A549 (cell line): Measurements from ENCODE around the gene GARNL3. TPM values are rescaled to one million over a fixed set of nuclear protein-coding genes. Genes with fewer than 3 reads are reported as not detected.

Source experiments
- ATAC-seq, 2 experiments: fragments of 200-7000 bp in 1 of 2; fragments of >200 bp in 1 of 2; cut with Nextera tagmentation in 1 of 2; cut with Tn5 transposase in 1 of 2; 3 replicates each; pipeline versions ENCODE4 v1.8.0 to v1.9.1; 2018 to 2020; ENCODE audit warnings: mild to moderate bottlenecking in 1 of 2, moderate library complexity in 1 of 2
- CTCF ChIA-PET: fragments of 300-600 bp; sonication (Branson Sonifier 250); formaldehyde crosslinking; extraction: SDS; loops from one replicate; lab custom pipeline; 2021; ENCODE audit warnings: antibody characterized with exemption, inconsistent platforms; lab: Yijun Ruan, JAX
- POLR2A ChIA-PET: fragments of 350-600 bp; formaldehyde crosslinking; extraction: SDS; loops from one replicate; lab custom pipeline; 2021; ENCODE audit warnings: antibody characterized with exemption, inconsistent platforms; lab: Yijun Ruan, JAX
- DNase-seq, 2 experiments: peaks; one replicate each; pipeline versions ENCODE4 v3.0.0 to v3.0.0-alpha.2; 2011 to 2016; ENCODE audit warnings: low read depth in 1 of 2, low spot score in 1 of 2
- FAIRE-seq: peaks from 2 replicates; lab custom pipeline; 2011; peaks lifted over from hg19 to GRCh38; lab: Jason Lieb, UNC
- H3K27ac ChIP-seq, 2 experiments: fragments of >200 bp; sonication (Bioruptor Twin); formaldehyde crosslinking; 3 replicates each; pipeline ENCODE4 v1.5.1; 2016 to 2017
- H3K4me1 ChIP-seq: fragments of >200 bp; sonication (Bioruptor Twin); formaldehyde crosslinking; 3 replicates; pipeline ENCODE4 v1.6.1; 2016
- H3K4me2 ChIP-seq: fragments of >200 bp; sonication (Bioruptor Twin); formaldehyde crosslinking; 3 replicates; pipeline ENCODE4 v1.6.1; 2016
- H3K4me3 ChIP-seq: fragments of >200 bp; sonication (Bioruptor Twin); formaldehyde crosslinking; 3 replicates; pipeline ENCODE4 v1.5.1; 2016
- H3K9me3 ChIP-seq: fragments of >200 bp; sonication (Bioruptor Twin); formaldehyde crosslinking; 3 replicates; pipeline ENCODE4 v1.6.1; 2016
- CEBPB ChIP-seq, 2 experiments: fragments of >200 bp in 1 of 2; sonication (Bioruptor Twin) in 1 of 2; formaldehyde crosslinking in 1 of 2; IDR thresholded peaks; 2 replicates each; pipeline ENCODE4 v1.6.1; 2012 to 2016
- E2F6 ChIP-seq: IDR thresholded peaks from 2 replicates; pipeline ENCODE4 v1.6.1; 2012; ENCODE audit warnings: low read depth, borderline replicate concordance
- EHF ChIP-seq: fragments of 250-450 bp; sonication (Bioruptor Pico); IDR thresholded peaks from 2 replicates; pipeline ENCODE4 v1.5.0; 2020; ENCODE audit warnings: mild to moderate bottlenecking
- HES2 ChIP-seq: fragments of >200 bp; sonication (Bioruptor Twin); formaldehyde crosslinking; IDR thresholded peaks from 2 replicates; pipeline ENCODE4 v1.6.1; 2016
- HEYL ChIP-seq: fragments of 250-450 bp; sonication (Bioruptor Pico); IDR thresholded peaks from 2 replicates; pipeline ENCODE4 v1.8.0; 2021; ENCODE audit warnings: mild to moderate bottlenecking, moderate library complexity
- HOXB13 ChIP-seq: fragments of 250-450 bp; sonication (Bioruptor Pico); IDR thresholded peaks from 2 replicates; pipeline ENCODE4 v1.5.0; 2020; ENCODE audit warnings: low read depth, mild to moderate bottlenecking, moderate library complexity
- JUN ChIP-seq, 2 experiments: fragments of >200 bp; sonication (Bioruptor Twin); formaldehyde crosslinking; IDR thresholded peaks; 2 replicates in 1 of 2; 3 replicates in 1 of 2; pipeline ENCODE4 v1.6.1; 2016 to 2017
- NFE2L2 ChIP-seq: fragments of 150-350 bp; conservative IDR thresholded peaks from 2 replicates; pipeline ENCODE4 v1.6.1; 2014; ENCODE audit warnings: low read length
- POLR2A ChIP-seq: IDR thresholded peaks from 2 replicates; pipeline ENCODE4 v1.6.1; 2012; ENCODE audit warnings: mild to moderate bottlenecking, low read length
- POLR2AphosphoS2 ChIP-seq: conservative IDR thresholded peaks from 2 replicates; pipeline ENCODE4 v1.6.1; 2012; ENCODE audit warnings: low read length, improper control_type of control experiment, inconsistent platforms
- RAD21 ChIP-seq, 2 experiments: fragments of >200 bp in 1 of 2; sonication (Bioruptor Twin) in 1 of 2; formaldehyde crosslinking in 1 of 2; IDR thresholded peaks in 1 of 2; conservative IDR thresholded peaks in 1 of 2; 2 replicates in 1 of 2; 3 replicates in 1 of 2; pipeline ENCODE4 v1.6.1; 2012 to 2018; ENCODE audit warnings: inconsistent platforms in 1 of 2
- RNF2 ChIP-seq: fragments of 200-600 bp; sonication (generic); IDR thresholded peaks from 2 replicates; pipeline ENCODE4 v1.6.1; 2016; ENCODE audit warnings: low read depth, mild to moderate bottlenecking, antibody characterized with exemption, moderate library complexity, borderline replicate concordance
- TP53 ChIP-seq: fragments of 250-450 bp; sonication (Bioruptor Pico); IDR thresholded peaks from 2 replicates; pipeline ENCODE4 v1.5.0; 2021; ENCODE audit warnings: mild to moderate bottlenecking, moderate library complexity
- ZC3H11A ChIP-seq: fragments of 450-650 bp; IDR thresholded peaks from 2 replicates; pipeline ENCODE4 v1.6.1; 2014; ENCODE audit warnings: antibody characterized with exemption, mild to moderate bottlenecking
- WGBS: methylation state at CpG from one replicate; pipeline ENCODE4 v1.1.6; 2017; ENCODE audit errors: missing lambda C conversion rate; 5-methylcytosine and 5-hydroxymethylcytosine counted together
- polyA minus RNA-seq: library from RNA; depleted of rRNA, polyadenylated mRNA; stranded (reverse); fragments of >200 nt; gene quantifications from 2 replicates; pipeline ENCODE4 v1.2.3, GENCODE V29; 2011; rRNA and poly(A)+ RNA removed
- polyA plus RNA-seq, 4 experiments: library from polyadenylated mRNA; depleted of rRNA in 3 of 4; stranded (reverse); fragments of >200 nt; fragmentation: RNase III in 1 of 4; extraction: RNeasy Plus Mini Kit Qiagen cat#74134 plus additional on column Dnase treatment in 1 of 4; gene quantifications; 2 replicates in 3 of 4; 3 replicates in 1 of 4; pipeline ENCODE4 v1.2.3, GENCODE V29; 2011 to 2017
- TF ChIP-seq, protein P1 (sequence below): fragments of 200-600 bp; sonication (generic); IDR thresholded peaks from 2 replicates; pipeline ENCODE4 v1.6.1; 2016; ENCODE audit warnings: antibody characterized with exemption, mild to moderate bottlenecking, moderate library complexity
- TF ChIP-seq, protein P2 (sequence below): fragments of 450-650 bp; IDR thresholded peaks from 2 replicates; pipeline ENCODE4 v1.6.1; 2014; ENCODE audit warnings: antibody characterized with exemption

Gene GARNL3
- polyA plus RNA-seq (2011; rRNA removed) (5.1 and 6.0 TPM in 2 replicates), polyA plus RNA-seq (2017; fragmentation: RNase III; extraction: RNeasy Plus Mini Kit Qiagen cat#74134 plus additional on column Dnase treatment) (2.9 to 3.4 TPM (median 3.0 TPM) in 3 replicates), polyA minus RNA-seq (9.4 and 9.9 TPM in 2 replicates)
- polyA plus RNA-seq (2012; cell fraction: cytosol; rRNA removed) = 2.8 and 2.9 TPM in 2 replicates
- 6.5 and 12.9 TPM in 2 replicates for polyA plus RNA-seq (2012; cell fraction: nucleus; rRNA removed)

DNA sequence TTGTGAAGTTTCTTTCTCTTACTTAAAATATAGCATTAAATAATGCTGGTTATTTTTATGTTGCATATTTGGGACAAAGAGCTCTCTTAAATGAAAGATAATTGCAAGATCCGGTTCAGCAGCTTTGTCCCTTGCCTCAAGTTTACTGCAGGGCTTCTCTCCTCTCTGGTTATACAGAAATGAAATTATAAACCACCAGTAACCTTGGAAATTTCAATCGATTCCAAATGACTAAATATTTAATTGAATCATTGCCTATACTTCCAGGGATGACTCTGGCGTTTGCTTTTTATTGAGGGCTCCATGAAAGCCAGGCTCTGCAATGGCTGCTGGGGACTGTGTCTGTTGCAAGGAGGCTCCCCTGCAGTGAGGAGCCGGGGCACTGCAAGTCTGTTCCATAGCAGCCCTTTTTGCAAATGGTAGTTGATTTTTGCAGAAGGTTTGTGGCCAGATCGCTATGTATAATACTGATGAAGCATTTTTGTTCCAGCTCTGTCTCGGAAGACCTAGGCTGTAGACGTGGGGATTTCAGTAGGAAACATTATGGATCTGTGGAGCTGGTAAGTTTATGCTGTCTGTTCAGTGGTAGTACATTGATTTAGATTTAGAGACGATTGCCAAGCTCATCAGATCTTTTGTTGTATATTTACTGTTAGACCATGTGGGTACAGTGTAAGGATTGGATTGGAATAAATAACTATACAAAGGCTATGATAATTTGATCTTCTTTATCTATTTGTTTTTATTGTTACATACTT is at the start of gene GARNL3:
Gene GARNL3, plus strand, starts transcription at position 313 of the 758 bp plus-strand sequence. Its CDS starts 104 bp downstream, at position 417.
- H3K4me1 ChIP-seq = no peaks in the 10 kb centered on the region
- H3K4me3 ChIP-seq = no peak within 1 kb of the TSS
- ATAC-seq (no peak), FAIRE-seq (no peak), DNase-seq (no peak)
- no peak within 1 kb of the TSS for H3K27ac ChIP-seq
- H3K4me2 ChIP-seq = no peak within 1 kb of the TSS
- WGBS = 77% methylated on average over 8 of the region's 8 CpGs
- no peaks in the 10 kb centered on the region for H3K9me3 ChIP-seq
- ChIA-PET CTCF (interaction anchor here (1.0 to 3.2 kb wide), 2 partner anchors 8 to 15 kb away, joined by 3 to 14 read pairs; no protein-coding TSS in a partner anchor), POLR2A (no interaction called here)
- TF ChIP-seq E2F6 = no peak
- TF ChIP-seq RAD21 (conservative IDR thresholded peaks at IDR 0.05 in 1 of 2, IDR thresholded peaks at IDR 0.05 in 1 of 2) = no peak
- TF ChIP-seq HOXB13 = no peak
- TF ChIP-seq, protein P1, sequence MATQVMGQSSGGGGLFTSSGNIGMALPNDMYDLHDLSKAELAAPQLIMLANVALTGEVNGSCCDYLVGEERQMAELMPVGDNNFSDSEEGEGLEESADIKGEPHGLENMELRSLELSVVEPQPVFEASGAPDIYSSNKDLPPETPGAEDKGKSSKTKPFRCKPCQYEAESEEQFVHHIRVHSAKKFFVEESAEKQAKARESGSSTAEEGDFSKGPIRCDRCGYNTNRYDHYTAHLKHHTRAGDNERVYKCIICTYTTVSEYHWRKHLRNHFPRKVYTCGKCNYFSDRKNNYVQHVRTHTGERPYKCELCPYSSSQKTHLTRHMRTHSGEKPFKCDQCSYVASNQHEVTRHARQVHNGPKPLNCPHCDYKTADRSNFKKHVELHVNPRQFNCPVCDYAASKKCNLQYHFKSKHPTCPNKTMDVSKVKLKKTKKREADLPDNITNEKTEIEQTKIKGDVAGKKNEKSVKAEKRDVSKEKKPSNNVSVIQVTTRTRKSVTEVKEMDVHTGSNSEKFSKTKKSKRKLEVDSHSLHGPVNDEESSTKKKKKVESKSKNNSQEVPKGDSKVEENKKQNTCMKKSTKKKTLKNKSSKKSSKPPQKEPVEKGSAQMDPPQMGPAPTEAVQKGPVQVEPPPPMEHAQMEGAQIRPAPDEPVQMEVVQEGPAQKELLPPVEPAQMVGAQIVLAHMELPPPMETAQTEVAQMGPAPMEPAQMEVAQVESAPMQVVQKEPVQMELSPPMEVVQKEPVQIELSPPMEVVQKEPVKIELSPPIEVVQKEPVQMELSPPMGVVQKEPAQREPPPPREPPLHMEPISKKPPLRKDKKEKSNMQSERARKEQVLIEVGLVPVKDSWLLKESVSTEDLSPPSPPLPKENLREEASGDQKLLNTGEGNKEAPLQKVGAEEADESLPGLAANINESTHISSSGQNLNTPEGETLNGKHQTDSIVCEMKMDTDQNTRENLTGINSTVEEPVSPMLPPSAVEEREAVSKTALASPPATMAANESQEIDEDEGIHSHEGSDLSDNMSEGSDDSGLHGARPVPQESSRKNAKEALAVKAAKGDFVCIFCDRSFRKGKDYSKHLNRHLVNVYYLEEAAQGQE = no peak
- TF ChIP-seq CEBPB (IDR thresholded peaks at IDR 0.05) = no peak
- no peak for TF ChIP-seq NFE2L2
- no peak for TF ChIP-seq TP53 (CRISPR knock-in tag)
- TF ChIP-seq HEYL (CRISPR knock-in tag) = no peak
- no peak for TF ChIP-seq RNF2
- TF ChIP-seq, protein P2, sequence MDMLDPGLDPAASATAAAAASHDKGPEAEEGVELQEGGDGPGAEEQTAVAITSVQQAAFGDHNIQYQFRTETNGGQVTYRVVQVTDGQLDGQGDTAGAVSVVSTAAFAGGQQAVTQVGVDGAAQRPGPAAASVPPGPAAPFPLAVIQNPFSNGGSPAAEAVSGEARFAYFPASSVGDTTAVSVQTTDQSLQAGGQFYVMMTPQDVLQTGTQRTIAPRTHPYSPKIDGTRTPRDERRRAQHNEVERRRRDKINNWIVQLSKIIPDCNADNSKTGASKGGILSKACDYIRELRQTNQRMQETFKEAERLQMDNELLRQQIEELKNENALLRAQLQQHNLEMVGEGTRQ = no peak
- no peak for TF ChIP-seq EHF (CRISPR knock-in tag)
- no peak for TF ChIP-seq JUN (IDR thresholded peaks at IDR 0.05)
- TF ChIP-seq HES2 = no peak
- TF ChIP-seq POLR2A = no peak

GRCh38 chr9:127215268-127216209 is 49.0 kb upstream of the GARNL3 start:
- H3K4me2 ChIP-seq = no peak overlapping the region
- DNase-seq (no peak), ATAC-seq (no peak)
- CTCF ChIA-PET = interaction anchor here (0.8 to 9.7 kb wide), 24 partner anchors 9 to 706 kb away, joined by 3 to 119 read pairs (median 4); partner anchors contain the start of gene SLC2A8
- TF ChIP-seq ZC3H11A = no peak
- no peak for TF ChIP-seq NFE2L2
- TF ChIP-seq POLR2AphosphoS2 = no peak
- TF ChIP-seq, all 56 proteins: peak for 0
- 73% methylated on average over 13 of the region's 14 CpGs for WGBS
- FAIRE-seq = no peak
- Histone ChIP-seq H3K27ac (no peak overlapping the region), H3K4me1 (no peaks in the 10 kb centered on the region), H3K9me3 (no peaks in the 10 kb centered on the region), H3K4me3 (no peak overlapping the region)
- POLR2A ChIA-PET = interaction anchor here (0.8 kb wide), 1 partner anchor 9 kb away, joined by 3 read pairs; no protein-coding TSS in a partner anchor
